ENCODE data around the gene MCM5.

Gene MCM5

GRCh38 chr22:35432228-35432905 lies 32.4 kb downstream of the MCM5 start:
- Histone ChIP-seq H3K9me2 (replicated peaks; ENCODE audit: control insufficient read depth, low read length) (no peaks in the 10 kb centered on the region; the same call in 1 of the 2 replicates), H4K20me1 (ENCODE audit: control insufficient read depth, insufficient read depth, low read depth, low read length) (peaks cover 6% of the 10 kb centered on the region; the same call in 1 of the 2 replicates), H3K36me3 (ENCODE audit: control insufficient read depth, low read length) (peaks cover 62% of the 10 kb centered on the region), H3K79me2 (ENCODE audit: control insufficient read depth, low read length) (peaks cover 4% of the 10 kb centered on the region; the same call in 1 of the 2 replicates), H3K4me1 (ENCODE audit: control insufficient read depth, low read length) (peaks cover 9% of the 10 kb centered on the region), H3K27ac (ENCODE audit: low read depth, low read length) (no peak overlapping the region), H3K9me3 (ENCODE audit: control insufficient read depth, insufficient read depth, low read length) (no peaks in the 10 kb centered on the region), H3K4me2 (ENCODE audit: low read length) (no peak overlapping the region), H3F3A (ENCODE audit: control insufficient read depth, insufficient read depth) (peaks cover 14% of the 10 kb centered on the region), H3K27me3 (ENCODE audit: control insufficient read depth, low read length) (no peaks in the 10 kb centered on the region), H3K4me3 (ENCODE audit: low read length) (no peak overlapping the region)
- no peak for TF ChIP-seq EZH2phosphoT487 (IDR thresholded peaks at IDR 0.05; ENCODE audit: borderline replicate concordance, low read length)
- no peak for TF ChIP-seq CTCF (IDR thresholded peaks at IDR 0.05; ENCODE audit: low read depth, low read length, poor library complexity, severe bottlenecking)

- H3K4me3 ChIP-seq (ENCODE audit: low read length), result no peak overlapping the region
- H3K9me2 ChIP-seq (replicated peaks; ENCODE audit: control insufficient read depth, low read length), result no peaks in the 10 kb centered on the region; the same call in 1 of the 2 replicates
- H4K20me1 ChIP-seq (ENCODE audit: control insufficient read depth, insufficient read depth, low read depth, low read length), result peaks cover 6% of the 10 kb centered on the region; the same call in 1 of the 2 replicates
- no peak overlapping the region for H3K27ac ChIP-seq (ENCODE audit: low read depth, low read length)
- H3K27me3 ChIP-seq (ENCODE audit: control insufficient read depth, low read length), result no peaks in the 10 kb centered on the region
- no peaks in the 10 kb centered on the region for H3K9me3 ChIP-seq (ENCODE audit: control insufficient read depth, insufficient read depth, low read length)
- H3K79me2 ChIP-seq (ENCODE audit: control insufficient read depth, low read length), result peaks cover 4% of the 10 kb centered on the region; the same call in 1 of the 2 replicates
- H3K36me3 ChIP-seq (ENCODE audit: control insufficient read depth, low read length), result peaks cover 60% of the 10 kb centered on the region
- peaks cover 9% of the 10 kb centered on the region for H3F3A ChIP-seq (ENCODE audit: control insufficient read depth, insufficient read depth)
- TF ChIP-seq CTCF (IDR thresholded peaks at IDR 0.05; ENCODE audit: low read depth, low read length, poor library complexity, severe bottlenecking), result no peak
- TF ChIP-seq EZH2phosphoT487 (IDR thresholded peaks at IDR 0.05; ENCODE audit: borderline replicate concordance, low read length), result no peak
- no peak overlapping the region for H3K4me2 ChIP-seq (ENCODE audit: low read length)
- H3K4me1 ChIP-seq (ENCODE audit: control insufficient read depth, low read length), result peaks cover 9% of the 10 kb centered on the region
Observed at GRCh38 chr22:35434061-35434710, 34.2 kb downstream of the MCM5 start.

GRCh38 chr22:35435201-35435740 lies 35.3 kb downstream of the MCM5 start:
- TF ChIP-seq EZH2phosphoT487 (IDR thresholded peaks at IDR 0.05; ENCODE audit: borderline replicate concordance, low read length) (no peak), CTCF (IDR thresholded peaks at IDR 0.05; ENCODE audit: low read depth, low read length, poor library complexity, severe bottlenecking) (no peak)
- H3K4me2 ChIP-seq (ENCODE audit: low read length), result no peak overlapping the region
- no peaks in the 10 kb centered on the region for H3K9me3 ChIP-seq (ENCODE audit: control insufficient read depth, insufficient read depth, low read length)
- H3K36me3 ChIP-seq (ENCODE audit: control insufficient read depth, low read length), result peaks cover 53% of the 10 kb centered on the region
- no peaks in the 10 kb centered on the region; the same call in 1 of the 2 replicates for H3K9me2 ChIP-seq (replicated peaks; ENCODE audit: control insufficient read depth, low read length)
- peaks cover 2% of the 10 kb centered on the region for H3F3A ChIP-seq (ENCODE audit: control insufficient read depth, insufficient read depth)
- no peak overlapping the region for H3K27ac ChIP-seq (ENCODE audit: low read depth, low read length)
- no peak overlapping the region for H3K4me3 ChIP-seq (ENCODE audit: low read length)
- peaks cover 6% of the 10 kb centered on the region; the same call in 1 of the 2 replicates for H4K20me1 ChIP-seq (ENCODE audit: control insufficient read depth, insufficient read depth, low read depth, low read length)
- no peaks in the 10 kb centered on the region for H3K27me3 ChIP-seq (ENCODE audit: control insufficient read depth, low read length)
- H3K4me1 ChIP-seq (ENCODE audit: control insufficient read depth, low read length), result peaks cover 9% of the 10 kb centered on the region
- peaks cover 4% of the 10 kb centered on the region; the same call in 1 of the 2 replicates for H3K79me2 ChIP-seq (ENCODE audit: control insufficient read depth, low read length)
